ENCODE measurements around the gene SHROOM2.
"Not testable (repeated sequence)": the region's sequence is repeated elsewhere in the genome, so short reads cannot be mapped to it uniquely, and the experiment has no call there.

Gene SHROOM2

DNA sequence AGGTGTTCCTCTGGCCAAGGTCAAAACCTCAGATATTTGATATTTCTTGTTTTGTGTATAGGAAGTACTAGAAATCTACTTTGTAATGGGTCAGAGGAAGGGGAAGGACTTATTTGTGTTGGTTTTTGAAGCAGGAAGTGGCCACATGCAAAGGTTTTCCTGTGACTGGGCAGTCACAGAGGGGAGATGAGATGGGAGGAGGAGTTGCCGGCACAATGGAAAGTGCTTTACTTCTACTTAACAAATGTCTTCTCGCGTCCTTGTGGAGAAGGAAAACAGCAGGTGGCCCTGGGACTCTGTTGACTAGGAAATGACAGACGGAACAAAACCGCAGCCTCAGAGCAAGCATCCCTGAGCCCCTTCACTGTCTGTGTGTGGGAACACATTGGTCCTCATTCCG is 46.6 kb downstream of the SHROOM2 start:
- no peak for DNase-seq

DNA sequence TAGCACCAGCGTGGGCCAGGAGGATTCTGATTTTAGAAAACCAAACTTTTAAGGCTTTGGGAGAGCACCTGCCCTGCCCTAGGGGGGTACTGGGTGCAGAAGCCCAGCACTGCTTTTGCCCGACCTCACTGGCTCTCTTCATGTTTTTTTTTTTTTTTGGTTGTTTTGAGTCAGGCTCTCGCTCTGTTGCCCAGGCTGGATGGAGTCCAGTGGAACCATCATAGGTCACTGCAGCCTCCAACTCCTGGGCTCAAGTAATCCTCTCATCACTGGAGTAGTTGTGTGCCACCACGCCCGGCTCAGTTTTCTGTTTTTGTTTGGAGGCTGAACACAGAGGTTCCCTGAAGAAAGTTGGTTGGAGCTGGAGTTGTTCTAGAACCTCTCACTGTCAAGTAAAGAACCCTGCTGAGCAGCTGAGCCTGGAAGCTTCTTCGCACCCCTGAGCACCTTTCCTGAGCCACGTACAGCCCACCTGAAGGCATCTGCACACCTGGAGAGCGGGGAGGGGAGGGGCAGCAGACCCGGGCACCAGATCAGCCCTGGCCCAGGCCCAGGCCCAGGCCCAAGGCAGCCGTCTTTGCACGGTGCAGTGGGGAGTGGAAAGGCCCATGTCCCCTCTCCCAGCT is 49.5 kb downstream of the SHROOM2 start:
- no peak for DNase-seq

DNA sequence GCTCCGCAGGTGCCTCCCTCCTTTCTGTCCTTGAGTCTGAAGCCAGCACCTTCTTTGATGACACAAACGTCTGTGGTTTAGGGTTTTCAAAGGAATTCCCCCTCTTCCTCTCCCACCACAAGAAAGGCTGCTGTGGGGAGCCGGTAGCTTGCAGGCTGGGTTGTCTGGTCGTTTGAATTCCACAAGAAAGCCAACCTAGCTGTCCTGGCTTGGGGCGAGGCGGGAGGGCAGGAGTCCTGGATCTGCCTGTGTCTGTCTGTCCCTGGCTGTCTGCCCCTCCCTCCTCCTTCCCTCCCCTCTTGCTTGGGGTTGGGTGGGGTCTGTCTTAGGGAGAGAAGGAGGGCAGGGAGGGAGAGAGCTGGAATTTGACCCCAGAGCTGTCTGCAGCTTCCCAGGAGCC is 56.3 kb downstream of the SHROOM2 start:
- no peak for DNase-seq

DNA sequence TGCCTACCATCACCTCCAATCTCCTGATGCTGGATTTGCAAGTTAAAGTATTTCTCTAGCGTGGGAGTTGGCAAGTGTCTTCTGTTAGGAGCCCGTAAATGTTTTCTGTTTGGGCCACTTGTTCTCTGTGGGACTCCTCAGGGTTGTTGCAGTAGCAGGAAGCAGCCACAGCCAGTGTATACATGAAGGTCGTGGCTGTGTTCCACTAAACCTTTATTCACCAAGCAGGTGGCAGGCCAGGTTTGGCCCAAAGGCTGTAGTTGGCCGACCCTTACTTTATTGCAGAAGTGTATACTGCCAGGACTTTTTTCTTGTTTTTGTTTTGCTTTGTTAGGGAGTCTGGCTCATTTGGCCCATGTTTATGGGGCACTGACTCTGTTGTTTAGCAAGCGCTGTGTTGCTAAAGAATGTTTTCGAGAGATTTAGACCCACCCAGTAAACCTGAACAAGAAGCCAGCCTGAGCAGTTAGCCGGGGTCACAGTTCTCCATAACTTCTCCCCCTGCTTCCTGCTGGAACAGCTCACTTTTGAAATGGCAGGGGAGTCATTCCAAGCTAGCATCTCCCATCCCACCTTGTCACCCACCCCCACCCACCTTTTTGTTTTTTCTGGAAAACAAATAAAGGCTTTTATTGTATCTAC is 58.8 kb downstream of the SHROOM2 start:
- DNase-seq: no peak

DNA sequence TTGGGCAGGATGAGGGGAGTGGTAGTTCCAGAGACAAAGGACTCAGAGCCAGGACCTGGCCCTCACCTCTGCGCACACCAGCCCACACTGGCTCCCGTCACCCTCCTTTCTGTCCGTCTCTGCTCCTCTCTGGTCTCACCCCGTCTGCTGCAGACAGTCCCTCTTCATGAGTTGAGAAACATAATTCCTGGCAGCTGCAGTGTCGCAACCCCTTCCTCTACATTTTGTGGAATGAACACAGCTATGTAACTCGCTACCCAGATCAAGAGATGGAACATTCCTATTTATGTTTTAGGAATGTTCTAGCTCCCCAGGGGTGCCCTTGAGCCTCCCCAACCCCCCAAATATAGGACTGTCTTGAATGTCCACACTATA is 59.3 kb downstream of the SHROOM2 start:
- no peak for DNase-seq

DNA sequence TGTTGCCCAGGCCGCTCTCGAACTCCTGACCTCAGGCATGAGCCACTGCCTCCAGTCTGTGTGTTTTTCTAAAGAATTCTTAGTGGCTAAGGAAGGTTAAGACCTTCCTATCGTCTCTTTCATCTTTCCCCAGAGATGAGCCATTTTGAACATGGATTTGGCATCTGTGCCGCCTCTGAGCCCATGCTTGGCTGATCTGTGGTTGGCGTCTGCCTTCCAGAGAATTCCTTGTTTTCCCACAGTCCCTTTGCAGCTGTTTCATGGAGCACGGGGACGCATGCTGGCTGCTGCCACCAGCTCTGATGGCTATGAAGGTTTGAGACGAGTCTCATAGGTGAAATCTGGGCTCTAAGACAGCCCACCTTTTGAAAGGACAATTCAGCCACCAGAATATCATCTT is 60.4 kb downstream of the SHROOM2 start:
- no peak for DNase-seq

DNA sequence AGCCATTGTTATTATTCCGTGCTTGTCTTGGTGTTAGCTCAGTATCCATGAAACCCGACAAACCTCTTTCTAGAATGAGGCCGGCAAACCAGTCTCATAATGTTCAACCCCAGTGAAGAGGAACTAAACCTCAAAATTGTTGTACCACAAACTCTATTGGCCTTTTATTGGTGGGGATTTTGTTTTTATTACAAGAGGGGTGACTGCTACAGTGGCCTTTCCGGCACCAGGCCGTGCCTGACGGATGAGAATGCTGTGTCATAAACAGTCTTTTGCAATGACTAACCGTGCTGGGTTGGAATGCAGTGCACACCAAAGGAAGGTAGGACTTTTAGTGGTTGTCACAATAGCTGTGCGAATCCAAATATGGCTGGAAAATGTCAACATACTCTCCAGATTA is 60.8 kb downstream of the SHROOM2 start:
- no peak for DNase-seq

DNA sequence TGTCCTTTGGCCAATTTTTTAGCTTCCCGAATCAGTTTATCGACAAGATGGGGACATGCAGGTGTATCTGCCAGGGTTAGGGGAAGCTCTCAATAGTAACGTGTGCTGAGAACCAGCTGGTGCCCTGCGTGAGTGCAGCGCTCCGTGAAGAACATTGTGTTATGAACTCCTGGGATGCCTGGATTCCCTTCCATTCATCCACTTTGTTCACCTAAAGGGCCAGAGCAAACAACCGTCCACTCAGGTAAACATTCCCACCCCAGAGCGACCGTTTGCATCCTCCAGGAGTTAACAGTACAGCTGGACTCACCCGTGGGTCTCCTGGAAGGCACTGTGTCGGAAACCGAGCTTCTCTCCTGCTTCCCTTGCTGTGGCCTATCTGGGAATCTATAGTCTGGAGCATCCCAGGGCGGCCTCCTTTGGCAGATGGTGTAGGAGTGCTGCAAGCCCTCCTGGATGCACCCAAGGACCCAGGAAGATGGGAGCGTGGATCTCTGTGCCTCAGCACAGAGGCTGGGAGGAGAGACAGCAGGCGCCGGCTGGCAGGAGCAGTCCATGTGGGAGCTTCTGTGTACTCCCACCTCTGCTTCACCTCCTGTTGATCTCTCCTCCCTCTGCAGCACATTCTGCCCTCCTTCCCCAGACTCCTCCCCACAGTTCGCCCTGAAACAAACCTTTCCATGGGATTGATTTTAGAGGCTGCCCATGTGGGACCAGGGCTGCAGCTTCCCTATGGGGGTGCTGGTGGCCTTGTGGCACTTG is 62.7 kb downstream of the SHROOM2 start:
- no peak for DNase-seq

DNA sequence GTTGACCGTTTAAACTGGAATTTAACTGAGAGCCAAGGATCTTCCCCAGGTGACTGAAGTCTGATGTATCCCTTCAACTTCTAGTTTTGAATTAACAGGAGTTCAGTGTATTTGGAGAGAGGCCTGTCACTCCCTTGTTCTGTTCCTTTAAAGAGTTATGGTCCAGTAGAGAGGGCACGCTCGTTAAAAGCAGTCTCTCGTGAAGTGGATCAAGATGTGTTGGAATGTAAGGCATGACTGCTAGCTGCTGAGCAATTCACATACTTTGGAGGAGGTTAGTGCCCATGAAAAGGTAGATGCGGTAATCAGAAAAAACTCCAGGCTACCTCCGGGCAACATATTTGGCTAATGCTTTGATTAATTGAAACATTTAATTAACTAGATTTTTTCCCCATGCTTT is 65.7 kb downstream of the SHROOM2 start:
- no peak for DNase-seq

DNA sequence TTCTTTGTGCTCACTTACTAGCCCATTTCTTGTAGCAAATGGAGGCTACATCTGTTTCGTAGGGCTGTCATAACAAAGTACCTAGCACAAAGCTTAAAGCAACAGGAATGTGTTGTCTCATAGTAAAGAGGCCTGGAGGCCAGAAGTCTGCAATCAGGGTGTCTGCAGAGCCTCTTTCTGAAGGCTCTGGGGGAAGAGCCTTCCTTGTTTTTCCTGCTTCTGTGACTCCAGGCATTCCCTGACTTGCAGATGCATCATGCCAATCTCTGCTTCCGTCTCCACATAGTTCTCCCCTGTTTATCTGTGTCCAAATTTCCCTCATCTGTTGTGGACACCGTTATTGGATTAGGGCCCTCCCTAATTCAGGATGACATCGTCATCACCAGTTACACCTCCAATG is 67.1 kb downstream of the SHROOM2 start:
- no peak for DNase-seq

DNA sequence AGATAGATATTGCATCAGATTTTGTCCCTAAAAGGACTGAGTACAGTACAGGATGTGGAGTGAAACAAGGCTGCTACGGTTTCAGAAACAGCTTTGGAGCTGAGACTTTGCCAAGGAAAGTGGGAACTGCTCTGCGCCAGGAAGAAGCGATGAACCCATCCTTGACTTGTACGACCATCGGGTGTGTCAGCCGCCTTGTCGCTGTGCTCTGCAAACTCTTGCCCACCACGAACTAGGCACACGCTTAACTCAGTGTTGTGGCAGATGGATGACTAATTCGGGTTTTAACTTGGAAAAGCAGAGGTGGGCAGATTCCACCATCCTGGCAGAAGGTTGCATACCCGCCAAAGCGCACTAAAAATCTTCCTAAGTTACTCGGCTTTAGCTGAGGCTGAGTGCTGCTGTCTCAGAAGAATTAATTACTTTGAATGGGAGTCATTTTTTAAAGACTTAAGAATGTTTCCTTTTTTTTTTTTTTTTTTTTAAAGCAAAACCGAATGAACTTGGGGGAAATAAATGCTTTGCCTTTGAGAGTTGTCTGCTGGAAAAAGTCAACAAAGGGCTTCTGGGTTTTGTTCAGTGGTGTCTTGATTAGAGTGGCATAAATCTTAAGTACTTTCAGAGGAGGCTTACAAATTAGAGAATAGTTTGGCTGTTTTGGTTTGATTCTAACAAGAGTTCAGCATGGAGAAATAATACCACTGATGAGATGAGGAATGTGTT is 69.5 kb downstream of the SHROOM2 start:
- no peak for DNase-seq

DNA sequence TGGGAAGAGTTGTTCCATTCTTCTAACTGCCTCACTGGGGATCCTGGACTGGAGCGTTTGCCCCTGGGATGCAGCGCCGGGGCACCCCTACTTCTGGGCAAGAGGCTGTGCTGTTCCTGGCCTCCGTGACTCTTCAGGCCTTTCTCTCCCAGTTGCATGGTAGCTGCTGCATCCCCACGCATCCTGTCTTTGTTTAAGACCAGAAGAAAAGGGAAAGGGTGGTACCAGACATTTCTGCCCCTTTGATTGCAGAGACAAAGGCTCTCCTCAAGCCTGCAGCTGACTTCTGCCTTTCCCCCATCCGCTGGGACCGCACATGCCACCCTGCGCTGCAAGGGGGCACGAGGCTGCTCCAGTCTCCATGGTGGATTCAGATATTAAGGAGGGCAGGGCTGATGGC is 70.4 kb downstream of the SHROOM2 start:
- DNase-seq: no peak

DNA sequence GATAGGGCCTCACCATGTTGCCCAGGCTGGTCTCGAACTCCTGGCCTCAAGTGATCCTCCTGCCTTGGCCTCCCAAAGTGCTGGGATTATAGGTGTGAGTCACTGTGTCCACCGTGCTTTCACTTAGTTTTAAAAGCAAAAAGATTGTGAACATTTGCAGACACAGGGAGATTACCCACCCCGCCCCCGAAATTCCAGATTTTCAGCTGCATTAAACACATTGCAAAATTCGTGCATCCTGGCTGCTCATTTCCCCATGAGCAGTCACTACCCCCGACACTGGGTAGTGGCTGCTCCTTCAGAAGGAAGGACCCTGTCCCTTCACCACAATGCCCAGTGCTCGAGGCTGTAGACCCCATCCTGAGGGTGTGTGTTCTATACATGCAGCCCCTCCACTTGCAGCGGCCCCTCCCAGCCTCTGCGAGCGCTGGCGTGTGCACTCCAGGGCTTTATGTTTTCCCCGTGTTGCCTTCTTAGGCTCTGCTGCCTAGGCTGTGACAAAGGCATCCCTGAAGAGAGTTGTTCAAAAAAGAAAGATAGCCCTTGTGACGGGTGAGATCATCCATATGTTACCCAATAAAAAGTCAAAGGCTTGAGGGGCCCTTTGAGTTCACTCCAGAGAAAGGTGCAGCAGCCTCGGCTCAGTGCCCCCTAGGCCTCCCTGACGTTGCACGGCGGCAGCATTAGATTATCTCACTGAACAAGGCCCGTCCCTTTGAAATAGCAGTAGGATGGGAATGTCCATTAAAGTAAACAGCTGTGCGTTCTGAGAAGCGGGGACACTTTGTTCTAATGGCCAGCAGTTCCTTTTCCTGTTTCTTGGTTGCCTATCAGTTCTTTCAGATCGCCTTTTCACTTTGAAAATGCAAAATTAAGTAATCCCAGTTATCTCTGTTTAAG is 71.6 kb downstream of the SHROOM2 start:
- no peak for DNase-seq

DNA sequence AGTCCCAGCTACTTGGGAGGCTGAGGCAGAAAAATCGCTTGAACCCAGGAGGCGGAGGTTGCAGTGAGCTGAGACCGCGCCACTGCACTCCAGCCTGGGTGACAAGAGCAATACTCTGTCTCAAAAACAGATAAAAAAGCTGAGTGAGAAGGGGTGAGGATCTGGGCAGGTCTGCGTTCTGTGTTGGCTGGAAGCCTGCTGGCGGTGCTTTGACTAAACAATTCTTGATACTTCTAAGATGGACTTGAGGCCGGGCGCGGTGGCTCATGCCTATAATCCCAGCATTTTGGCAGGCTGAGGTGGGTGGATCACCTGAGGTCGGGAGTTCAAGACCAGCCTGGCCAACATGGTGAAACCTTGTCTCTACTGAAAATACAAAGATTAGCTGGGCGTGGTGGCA is 72.5 kb downstream of the SHROOM2 start:
- DNase-seq: not testable (repeated sequence)

DNA sequence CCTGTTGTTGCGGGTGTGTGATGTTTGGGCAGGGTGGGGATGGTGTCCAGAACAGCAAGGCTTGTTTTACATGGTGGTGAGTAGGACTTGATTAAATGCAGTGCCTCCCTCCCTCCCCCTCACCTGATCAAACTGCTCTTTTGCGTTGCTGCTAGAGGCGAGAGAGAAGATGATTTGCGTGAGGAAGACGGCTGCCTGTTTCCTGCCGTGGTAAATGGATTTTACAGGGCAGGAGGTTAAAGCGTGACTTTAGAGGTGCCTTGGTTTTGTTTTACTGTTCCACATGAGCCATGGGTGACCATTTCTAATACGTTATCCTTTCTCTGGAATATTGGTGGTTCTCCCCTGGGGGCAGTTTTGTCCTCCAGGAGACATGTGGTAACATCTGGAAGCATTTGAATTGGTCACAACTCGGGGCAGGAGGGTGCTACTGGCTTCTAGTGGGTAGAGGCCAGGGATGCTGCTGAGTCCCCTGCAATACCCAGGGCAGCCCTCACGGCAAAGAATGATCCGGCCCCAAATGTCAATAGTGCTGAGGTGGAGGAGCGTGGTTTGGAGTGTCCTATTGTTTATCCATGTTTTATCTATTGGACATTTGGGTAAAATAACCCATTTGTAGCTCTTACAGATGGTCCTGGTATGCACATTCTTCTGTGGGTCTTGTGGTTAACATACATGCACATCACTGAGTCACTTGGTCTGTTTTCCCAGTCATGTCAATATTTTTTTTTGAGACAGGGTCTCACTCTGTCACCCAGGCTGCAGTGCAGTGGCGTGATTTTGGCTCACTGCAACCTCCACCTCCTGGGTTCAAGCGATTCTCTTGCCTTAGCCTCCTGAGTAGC is 73.7 kb downstream of the SHROOM2 start:
- DNase-seq: no peak

DNA sequence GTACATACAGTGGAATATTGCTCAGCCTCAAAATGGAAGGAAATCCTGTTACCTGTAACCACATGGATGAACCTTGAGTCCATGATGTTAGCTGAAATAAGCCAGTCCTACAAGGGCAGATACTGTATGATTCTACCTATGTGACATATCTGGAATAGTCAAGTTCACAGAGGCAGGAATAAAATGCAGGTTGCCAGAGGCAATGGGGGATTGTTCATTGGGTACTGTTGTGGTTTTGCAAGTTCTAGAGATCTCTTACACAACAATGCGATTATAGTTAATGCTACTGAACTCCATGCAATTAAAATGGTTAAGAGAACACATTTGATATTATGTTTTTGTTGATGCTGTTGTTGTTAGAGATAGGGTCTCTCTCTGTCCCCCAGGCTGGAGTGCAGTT is 74.6 kb downstream of the SHROOM2 start:
- no peak for DNase-seq

DNA sequence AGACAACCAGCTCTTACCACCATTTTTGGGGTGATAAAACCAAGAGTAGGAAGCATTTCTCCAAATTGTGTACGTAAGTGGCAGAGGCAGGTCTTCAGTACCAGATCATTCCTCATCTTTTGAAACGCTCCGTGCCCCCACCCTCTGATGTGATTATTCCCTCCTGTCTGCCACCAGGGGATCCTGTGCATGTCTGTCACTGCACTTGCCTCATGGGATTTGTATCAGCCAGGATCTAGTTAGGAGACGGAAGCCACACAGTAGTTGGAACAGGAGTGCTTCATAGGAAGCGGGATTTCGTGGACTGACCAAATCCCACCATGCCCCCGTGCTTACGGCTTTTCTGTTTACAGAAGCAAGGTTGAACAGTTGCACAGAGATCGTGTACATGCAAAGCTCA is 75.5 kb downstream of the SHROOM2 start:
- DNase-seq: no peak

DNA sequence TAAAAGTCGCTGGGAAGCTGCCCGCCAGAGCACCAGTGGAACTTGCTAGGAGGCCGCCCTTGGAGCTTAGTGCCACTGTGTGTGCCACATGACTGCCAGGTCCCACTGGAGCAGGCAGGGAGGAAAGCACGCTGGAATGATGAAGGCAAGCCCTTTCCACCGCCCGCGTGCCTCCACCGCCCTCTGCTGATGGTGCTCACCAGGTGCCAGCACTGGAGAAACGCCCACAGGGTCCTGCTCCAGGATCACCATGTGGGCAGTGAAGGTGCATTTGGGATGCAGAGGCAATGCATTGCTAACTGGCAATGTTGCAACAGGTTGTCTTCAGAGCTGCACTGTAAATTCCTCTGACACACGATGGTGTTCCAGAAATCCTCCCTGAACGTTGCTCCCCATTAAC is 76.3 kb downstream of the SHROOM2 start:
- DNase-seq: no peak

DNA sequence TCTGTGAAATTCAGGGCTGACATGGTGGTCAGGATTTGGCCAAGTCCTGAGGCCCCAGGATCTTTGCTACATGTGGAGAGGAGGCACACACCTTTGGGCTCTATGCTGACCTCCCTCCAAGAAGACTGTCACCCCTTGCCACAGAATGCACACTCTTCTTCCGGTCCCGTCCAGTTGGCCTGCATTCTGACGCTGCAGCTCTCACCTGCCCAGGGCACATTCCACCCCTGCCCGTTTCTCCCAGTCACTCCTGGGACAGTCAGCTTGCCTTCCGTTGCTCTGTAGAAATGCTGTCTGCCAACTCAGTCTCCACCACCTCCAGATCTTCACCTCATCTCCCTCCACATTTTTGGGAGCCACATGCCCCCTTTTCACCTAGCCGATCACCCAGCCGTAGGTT is 76.7 kb downstream of the SHROOM2 start:
- no peak for DNase-seq

DNA sequence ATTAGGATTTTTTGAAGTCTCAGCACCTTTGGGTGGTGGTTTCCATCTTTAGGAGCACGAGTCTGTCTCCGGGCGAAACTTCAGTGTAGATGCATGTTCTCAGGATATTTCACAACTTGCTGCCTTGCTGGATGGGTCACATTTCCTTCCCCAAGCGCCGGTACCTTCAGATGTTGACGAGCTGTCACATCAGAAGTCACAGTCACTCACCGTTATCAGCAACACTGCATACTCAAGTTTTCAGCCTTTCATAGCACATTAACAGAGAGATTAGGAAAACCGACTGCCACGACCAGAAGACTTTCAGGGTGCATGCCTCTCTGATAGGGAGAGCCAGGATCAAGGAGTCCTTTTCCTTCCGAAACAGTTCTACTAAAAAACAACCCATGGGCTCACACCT is 77.8 kb downstream of the SHROOM2 start:
- DNase-seq: no peak

DNA sequence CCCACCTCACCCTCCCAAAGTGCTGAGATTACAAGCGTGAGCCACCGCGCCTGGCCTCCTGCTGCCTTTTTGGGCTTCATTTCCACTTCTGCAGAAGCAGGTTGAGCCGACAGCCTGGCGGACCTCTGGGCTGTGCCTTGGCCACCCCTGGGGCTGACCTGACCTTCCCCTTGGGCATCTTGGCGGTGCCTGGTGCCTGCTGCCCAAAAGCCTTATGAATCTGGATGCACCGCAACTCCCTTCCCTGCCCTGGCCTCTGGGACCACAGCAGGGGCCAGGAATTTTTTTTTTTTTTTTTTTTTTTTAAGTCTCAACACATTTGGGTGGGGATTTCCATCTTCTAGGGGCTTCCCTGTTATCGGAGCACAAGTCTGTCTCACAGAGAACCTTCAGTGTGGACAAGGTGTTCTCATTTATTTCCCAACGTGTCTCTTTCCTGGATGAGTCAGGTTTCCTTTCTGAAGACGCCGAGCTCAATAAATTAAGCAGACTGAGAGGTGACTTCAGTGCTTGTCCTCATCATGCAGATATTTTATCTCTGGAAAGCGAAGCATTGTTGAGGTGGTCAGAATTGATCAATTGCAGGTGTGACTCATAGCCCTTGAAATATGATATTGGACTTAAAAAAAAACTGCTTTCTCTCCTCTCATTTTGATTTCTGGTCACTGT is 79.7 kb downstream of the SHROOM2 start:
- DNase-seq: no peak
